WTC11 (cell line): ENCODE results near the gene HAUS2. TPM values are rescaled to one million over a fixed set of nuclear protein-coding genes. Genes with fewer than 3 reads are reported as not detected.

Source experiments
- AFF4 ChIP-seq: sonication (generic); formaldehyde crosslinking; IDR thresholded peaks from 2 replicates; pipeline ENCODE4 v1.8.1; 2023; ENCODE audit warnings: mild to moderate bottlenecking, missing genetic modification reagents, borderline replicate concordance
- CDX4 ChIP-seq: fragments of 250-450 bp; sonication (Bioruptor Pico); IDR thresholded peaks from 2 replicates; pipeline ENCODE4 v1.9.0; 2021; ENCODE audit warnings: moderate library complexity, mild to moderate bottlenecking, inconsistent platforms, borderline replicate concordance
- E2F5 ChIP-seq: sonication (generic); formaldehyde crosslinking; IDR thresholded peaks from 2 replicates; pipeline ENCODE4 v1.8.1; 2022; ENCODE audit warnings: mild to moderate bottlenecking, moderate library complexity, missing genetic modification reagents
- FOXJ3 ChIP-seq: sonication (generic); formaldehyde crosslinking; IDR thresholded peaks from 2 replicates; pipeline ENCODE4 v1.9.0; 2021; ENCODE audit warnings: missing genetic modification reagents, mild to moderate bottlenecking, borderline replicate concordance
- FOXK1 ChIP-seq: sonication (generic); formaldehyde crosslinking; IDR thresholded peaks from 2 replicates; pipeline ENCODE4 v1.8.0; 2022; ENCODE audit warnings: mild to moderate bottlenecking, moderate library complexity, missing genetic modification reagents
- RELA ChIP-seq: sonication (generic); formaldehyde crosslinking; IDR thresholded peaks from 2 replicates; pipeline ENCODE4 v1.8.1; 2022; ENCODE audit warnings: missing genetic modification reagents, mild to moderate bottlenecking, borderline replicate concordance
- SOX15 ChIP-seq: fragments of 250-450 bp; sonication (Bioruptor Pico); IDR thresholded peaks from 2 replicates; pipeline ENCODE4 v1.9.0; 2021; ENCODE audit warnings: mild to moderate bottlenecking
- SP1 ChIP-seq: sonication (generic); formaldehyde crosslinking; conservative IDR thresholded peaks from 2 replicates; pipeline ENCODE4 v1.8.1; 2022; ENCODE audit warnings: missing genetic modification reagents
- TCF7 ChIP-seq: sonication (generic); formaldehyde crosslinking; IDR thresholded peaks from 2 replicates; pipeline ENCODE4 v1.8.0; 2022; ENCODE audit warnings: mild to moderate bottlenecking, low read depth, missing genetic modification reagents, moderate library complexity
- ZBTB21 ChIP-seq: sonication (generic); formaldehyde crosslinking; IDR thresholded peaks from 2 replicates; pipeline ENCODE4 v1.8.1; 2023; ENCODE audit warnings: mild to moderate bottlenecking, missing genetic modification reagents, borderline replicate concordance
- ZBTB43 ChIP-seq: sonication (generic); formaldehyde crosslinking; IDR thresholded peaks from 2 replicates; pipeline ENCODE4 v1.8.1; 2023; ENCODE audit warnings: mild to moderate bottlenecking, missing genetic modification reagents
- ZNF121 ChIP-seq: sonication (generic); formaldehyde crosslinking; IDR thresholded peaks from 2 replicates; pipeline ENCODE4 v1.8.0; 2023; ENCODE audit warnings: missing genetic modification reagents
- ZNF416 ChIP-seq: fragments of 250-450 bp; sonication (Bioruptor Pico); IDR thresholded peaks from 2 replicates; pipeline ENCODE4 v1.9.0; 2021; ENCODE audit warnings: mild to moderate bottlenecking, inconsistent platforms
- ZNF425 ChIP-seq: fragments of 250-450 bp; sonication (Bioruptor Pico); conservative IDR thresholded peaks from 2 replicates; pipeline ENCODE4 v1.9.0; 2021; ENCODE audit warnings: mild to moderate bottlenecking
- total RNA-seq: library from RNA; stranded (reverse); gene quantifications from 3 replicates; pipeline ENCODE4 v1.2.3, GENCODE V29; 2021
- TF ChIP-seq, protein P1 (sequence below): sonication (generic); formaldehyde crosslinking; IDR thresholded peaks from 2 replicates; pipeline ENCODE4 v1.8.0; 2023; ENCODE audit warnings: mild to moderate bottlenecking, missing genetic modification reagents
- TF ChIP-seq, protein P2 (sequence below): fragments of 250-450 bp; sonication (Bioruptor Pico); IDR thresholded peaks from 2 replicates; pipeline ENCODE4 v1.9.0; 2021; ENCODE audit warnings: mild to moderate bottlenecking
- TF ChIP-seq, protein P3 (sequence below): sonication (generic); formaldehyde crosslinking; IDR thresholded peaks from 2 replicates; pipeline ENCODE4 v1.8.0; 2022; ENCODE audit warnings: mild to moderate bottlenecking, missing genetic modification reagents
- TF ChIP-seq, protein P4 (sequence below): sonication (generic); formaldehyde crosslinking; IDR thresholded peaks from 2 replicates; pipeline ENCODE4 v1.8.1; 2022; ENCODE audit warnings: low read depth, missing genetic modification reagents, borderline replicate concordance
- TF ChIP-seq, protein P5 (sequence below): sonication (generic); formaldehyde crosslinking; IDR thresholded peaks from 2 replicates; pipeline ENCODE4 v1.8.0; 2022; ENCODE audit warnings: mild to moderate bottlenecking, missing genetic modification reagents
- TF ChIP-seq, protein P6 (sequence below): sonication (generic); formaldehyde crosslinking; IDR thresholded peaks from 2 replicates; pipeline ENCODE4 v1.8.0; 2023; ENCODE audit warnings: missing genetic modification reagents

The HAUS2 gene
- total RNA-seq, 1 experiment from 2014 or later = 17.9 TPM

GRCh38 chr15:42575188-42576039, 26.8 kb downstream of the HAUS2 start, which contains the start of gene STARD9 (continued):
- TF ChIP-seq, protein P1, sequence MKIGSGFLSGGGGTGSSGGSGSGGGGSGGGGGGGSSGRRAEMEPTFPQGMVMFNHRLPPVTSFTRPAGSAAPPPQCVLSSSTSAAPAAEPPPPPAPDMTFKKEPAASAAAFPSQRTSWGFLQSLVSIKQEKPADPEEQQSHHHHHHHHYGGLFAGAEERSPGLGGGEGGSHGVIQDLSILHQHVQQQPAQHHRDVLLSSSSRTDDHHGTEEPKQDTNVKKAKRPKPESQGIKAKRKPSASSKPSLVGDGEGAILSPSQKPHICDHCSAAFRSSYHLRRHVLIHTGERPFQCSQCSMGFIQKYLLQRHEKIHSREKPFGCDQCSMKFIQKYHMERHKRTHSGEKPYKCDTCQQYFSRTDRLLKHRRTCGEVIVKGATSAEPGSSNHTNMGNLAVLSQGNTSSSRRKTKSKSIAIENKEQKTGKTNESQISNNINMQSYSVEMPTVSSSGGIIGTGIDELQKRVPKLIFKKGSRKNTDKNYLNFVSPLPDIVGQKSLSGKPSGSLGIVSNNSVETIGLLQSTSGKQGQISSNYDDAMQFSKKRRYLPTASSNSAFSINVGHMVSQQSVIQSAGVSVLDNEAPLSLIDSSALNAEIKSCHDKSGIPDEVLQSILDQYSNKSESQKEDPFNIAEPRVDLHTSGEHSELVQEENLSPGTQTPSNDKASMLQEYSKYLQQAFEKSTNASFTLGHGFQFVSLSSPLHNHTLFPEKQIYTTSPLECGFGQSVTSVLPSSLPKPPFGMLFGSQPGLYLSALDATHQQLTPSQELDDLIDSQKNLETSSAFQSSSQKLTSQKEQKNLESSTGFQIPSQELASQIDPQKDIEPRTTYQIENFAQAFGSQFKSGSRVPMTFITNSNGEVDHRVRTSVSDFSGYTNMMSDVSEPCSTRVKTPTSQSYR (CRISPR knock-in tag) = no peak; the same call in 1 of the 2 replicates
- TF ChIP-seq ZBTB43 (no peak), SP1 (CRISPR knock-in tag) (peak; percentile 92), ZNF121 (CRISPR knock-in tag) (peak; percentile 36; the same call in 1 of the 2 replicates), FOXJ3 (CRISPR knock-in tag) (no peak), FOXK1 (CRISPR knock-in tag) (peak; percentile 83; the same call in 1 of the 2 replicates), TCF7 (CRISPR knock-in tag) (no peak), AFF4 (CRISPR knock-in tag) (no peak), ZNF425 (no peak), CDX4 (CRISPR knock-in tag) (no peak), ZNF416 (no peak), E2F5 (peak; percentile 28; the same call in 1 of the 2 replicates), SOX15 (no peak), ZBTB21 (CRISPR knock-in tag) (no peak; the same call in 1 of the 2 replicates), RELA (0 out of 2 replicates have a peak, but pooled peaks have one; percentile 27)
- TF ChIP-seq, protein P2, sequence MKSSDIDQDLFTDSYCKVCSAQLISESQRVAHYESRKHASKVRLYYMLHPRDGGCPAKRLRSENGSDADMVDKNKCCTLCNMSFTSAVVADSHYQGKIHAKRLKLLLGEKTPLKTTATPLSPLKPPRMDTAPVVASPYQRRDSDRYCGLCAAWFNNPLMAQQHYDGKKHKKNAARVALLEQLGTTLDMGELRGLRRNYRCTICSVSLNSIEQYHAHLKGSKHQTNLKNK (CRISPR knock-in tag) = no peak
- TF ChIP-seq, protein P3, sequence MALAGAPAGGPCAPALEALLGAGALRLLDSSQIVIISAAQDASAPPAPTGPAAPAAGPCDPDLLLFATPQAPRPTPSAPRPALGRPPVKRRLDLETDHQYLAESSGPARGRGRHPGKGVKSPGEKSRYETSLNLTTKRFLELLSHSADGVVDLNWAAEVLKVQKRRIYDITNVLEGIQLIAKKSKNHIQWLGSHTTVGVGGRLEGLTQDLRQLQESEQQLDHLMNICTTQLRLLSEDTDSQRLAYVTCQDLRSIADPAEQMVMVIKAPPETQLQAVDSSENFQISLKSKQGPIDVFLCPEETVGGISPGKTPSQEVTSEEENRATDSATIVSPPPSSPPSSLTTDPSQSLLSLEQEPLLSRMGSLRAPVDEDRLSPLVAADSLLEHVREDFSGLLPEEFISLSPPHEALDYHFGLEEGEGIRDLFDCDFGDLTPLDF (CRISPR knock-in tag) = no peak; the same call in 1 of the 2 replicates
- TF ChIP-seq, protein P4, sequence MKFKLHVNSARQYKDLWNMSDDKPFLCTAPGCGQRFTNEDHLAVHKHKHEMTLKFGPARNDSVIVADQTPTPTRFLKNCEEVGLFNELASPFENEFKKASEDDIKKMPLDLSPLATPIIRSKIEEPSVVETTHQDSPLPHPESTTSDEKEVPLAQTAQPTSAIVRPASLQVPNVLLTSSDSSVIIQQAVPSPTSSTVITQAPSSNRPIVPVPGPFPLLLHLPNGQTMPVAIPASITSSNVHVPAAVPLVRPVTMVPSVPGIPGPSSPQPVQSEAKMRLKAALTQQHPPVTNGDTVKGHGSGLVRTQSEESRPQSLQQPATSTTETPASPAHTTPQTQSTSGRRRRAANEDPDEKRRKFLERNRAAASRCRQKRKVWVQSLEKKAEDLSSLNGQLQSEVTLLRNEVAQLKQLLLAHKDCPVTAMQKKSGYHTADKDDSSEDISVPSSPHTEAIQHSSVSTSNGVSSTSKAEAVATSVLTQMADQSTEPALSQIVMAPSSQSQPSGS = no peak
- TF ChIP-seq, protein P5, sequence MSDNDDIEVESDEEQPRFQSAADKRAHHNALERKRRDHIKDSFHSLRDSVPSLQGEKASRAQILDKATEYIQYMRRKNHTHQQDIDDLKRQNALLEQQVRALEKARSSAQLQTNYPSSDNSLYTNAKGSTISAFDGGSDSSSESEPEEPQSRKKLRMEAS (CRISPR knock-in tag) = peak; percentile 97
- TF ChIP-seq, protein P6, sequence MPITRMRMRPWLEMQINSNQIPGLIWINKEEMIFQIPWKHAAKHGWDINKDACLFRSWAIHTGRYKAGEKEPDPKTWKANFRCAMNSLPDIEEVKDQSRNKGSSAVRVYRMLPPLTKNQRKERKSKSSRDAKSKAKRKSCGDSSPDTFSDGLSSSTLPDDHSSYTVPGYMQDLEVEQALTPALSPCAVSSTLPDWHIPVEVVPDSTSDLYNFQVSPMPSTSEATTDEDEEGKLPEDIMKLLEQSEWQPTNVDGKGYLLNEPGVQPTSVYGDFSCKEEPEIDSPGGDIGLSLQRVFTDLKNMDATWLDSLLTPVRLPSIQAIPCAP = 0 out of 2 replicates have a peak, but pooled peaks have one; percentile 60
